Right atrium auricular region (tissue), 2 donors: ENCODE measurements around the gene SESN1. TPM values are rescaled to one million over a fixed set of nuclear protein-coding genes. Genes with fewer than 3 reads are reported as not detected.

ENCODE experiments used
- DNase-seq: peaks from one replicate; pipeline ENCODE4 v3.0.0-alpha.2; 2019; ENCODE audit warnings: low spot score
- H3K27ac ChIP-seq, 2 donors: fragments of 200-600 bp; sonication (generic); 1 replicate in 1 of 2; 2 replicates in 1 of 2; pipeline ENCODE4 v1.5.1; 2016 to 2019
- H3K27me3 ChIP-seq, 2 donors: fragments of 200-600 bp; sonication (generic); one replicate each; pipeline versions ENCODE4 v1.5.1 to v1.6.0; 2017 to 2019
- H3K36me3 ChIP-seq: fragments of 200-600 bp; sonication (generic); one replicate; pipeline ENCODE4 v1.5.1; 2016
- H3K4me1 ChIP-seq, 2 donors: fragments of 200-600 bp; sonication (generic); one replicate each; pipeline versions ENCODE4 v1.5.1 to v1.6.0; 2017 to 2019
- H3K4me3 ChIP-seq, 2 donors: fragments of 200-600 bp; sonication (generic); 1 replicate in 1 of 2; 2 replicates in 1 of 2; pipeline ENCODE4 v1.5.1; 2017 to 2019; ENCODE audit warnings: mild to moderate bottlenecking in 1 of 2, moderate library complexity in 1 of 2
- H3K9me3 ChIP-seq, 2 donors: fragments of 200-600 bp; sonication (generic); one replicate each; pipeline ENCODE4 v1.5.1; 2019
- total RNA-seq, 2 donors: library from RNA; depleted of rRNA; stranded (reverse); fragments of >200 nt; gene quantifications; one replicate each; pipeline ENCODE4 v1.1.0, GENCODE V29; 2016
- TF ChIP-seq, protein P1 (sequence below), 2 donors: fragments of 200-600 bp; sonication (generic); IDR thresholded peaks; one replicate each; pipeline ENCODE4 v1.5.1; 2019; ENCODE audit warnings: antibody characterized with exemption in 2 of 2

The SESN1 gene
- total RNA-seq, 2 donors from 2014 or later: 35.1 to 55.7 TPM

DNA sequence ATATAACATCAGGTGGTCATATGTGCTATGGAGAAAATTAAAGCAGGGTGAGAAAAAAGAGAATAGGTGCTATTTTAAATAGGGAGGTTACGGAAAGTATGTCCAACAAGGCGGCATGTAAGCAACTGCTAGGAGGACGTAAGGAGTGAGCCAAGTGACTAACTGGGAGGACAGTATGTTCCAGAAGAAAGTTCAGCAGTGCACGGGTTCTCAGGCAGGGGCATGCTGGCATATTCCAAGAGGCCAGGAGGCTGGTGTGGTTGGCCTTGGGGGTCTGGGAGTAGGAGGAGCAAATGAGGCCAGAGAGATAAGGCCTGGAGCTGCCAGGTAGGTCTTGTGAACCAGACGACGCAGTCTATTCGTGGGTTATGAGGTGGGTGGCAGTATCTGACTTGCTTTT is 134.0 kb downstream of the SESN1 start:
- DNase-seq: no peak
- H3K36me3 ChIP-seq: no peaks in the 10 kb centered on the region
- peaks cover 0 to 18% of the 10 kb centered on the region in 2 donors for H3K4me1 ChIP-seq
- TF ChIP-seq, protein P1, sequence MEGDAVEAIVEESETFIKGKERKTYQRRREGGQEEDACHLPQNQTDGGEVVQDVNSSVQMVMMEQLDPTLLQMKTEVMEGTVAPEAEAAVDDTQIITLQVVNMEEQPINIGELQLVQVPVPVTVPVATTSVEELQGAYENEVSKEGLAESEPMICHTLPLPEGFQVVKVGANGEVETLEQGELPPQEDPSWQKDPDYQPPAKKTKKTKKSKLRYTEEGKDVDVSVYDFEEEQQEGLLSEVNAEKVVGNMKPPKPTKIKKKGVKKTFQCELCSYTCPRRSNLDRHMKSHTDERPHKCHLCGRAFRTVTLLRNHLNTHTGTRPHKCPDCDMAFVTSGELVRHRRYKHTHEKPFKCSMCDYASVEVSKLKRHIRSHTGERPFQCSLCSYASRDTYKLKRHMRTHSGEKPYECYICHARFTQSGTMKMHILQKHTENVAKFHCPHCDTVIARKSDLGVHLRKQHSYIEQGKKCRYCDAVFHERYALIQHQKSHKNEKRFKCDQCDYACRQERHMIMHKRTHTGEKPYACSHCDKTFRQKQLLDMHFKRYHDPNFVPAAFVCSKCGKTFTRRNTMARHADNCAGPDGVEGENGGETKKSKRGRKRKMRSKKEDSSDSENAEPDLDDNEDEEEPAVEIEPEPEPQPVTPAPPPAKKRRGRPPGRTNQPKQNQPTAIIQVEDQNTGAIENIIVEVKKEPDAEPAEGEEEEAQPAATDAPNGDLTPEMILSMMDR (IDR thresholded peaks at IDR 0.05): no peak
- H3K4me3 ChIP-seq: no peak overlapping the region
- peak overlapping the region in 1 of 2 donors; percentile 20 for H3K27ac ChIP-seq
- H3K9me3 ChIP-seq: no peaks in the 10 kb centered on the region
- H3K27me3 ChIP-seq: no peaks in the 10 kb centered on the region

DNA sequence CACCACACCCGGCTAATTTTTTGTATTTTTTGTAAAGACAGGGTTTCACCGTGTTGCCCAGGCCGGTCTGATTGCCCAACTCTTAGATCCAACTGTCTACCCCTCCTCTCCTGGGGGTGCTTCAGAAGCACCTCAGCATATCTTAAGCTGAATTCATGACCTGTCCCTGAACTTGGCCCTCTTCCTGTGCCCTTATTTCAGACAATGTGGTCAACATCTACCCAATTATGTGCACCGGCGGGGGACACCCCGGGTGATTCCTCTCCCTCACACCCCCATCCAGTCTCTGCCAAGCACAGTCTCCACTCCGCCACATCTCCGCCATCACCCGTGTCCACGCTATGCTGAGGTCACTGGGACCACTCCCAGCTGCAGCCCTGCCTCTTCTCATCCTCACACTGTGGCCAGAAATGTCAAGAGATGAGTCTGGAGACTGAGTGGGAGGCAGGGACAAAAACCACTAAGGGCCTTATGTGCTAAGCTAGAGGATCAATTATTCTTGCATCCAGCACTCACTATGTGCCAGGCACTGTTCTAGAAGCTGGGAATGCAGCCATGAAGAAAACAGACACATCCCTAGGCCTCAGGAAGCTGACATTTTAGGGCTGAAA is 134.6 kb downstream of the SESN1 start:
- Histone ChIP-seq H3K27ac (no peak overlapping the region), H3K9me3 (no peaks in the 10 kb centered on the region), H3K27me3 (no peaks in the 10 kb centered on the region), H3K36me3 (no peaks in the 10 kb centered on the region), H3K4me3 (no peak overlapping the region), H3K4me1 (peaks cover 0 to 18% of the 10 kb centered on the region in 2 donors)
- TF ChIP-seq, protein P1 (IDR thresholded peaks at IDR 0.05): no peak
- no peak for DNase-seq

DNA sequence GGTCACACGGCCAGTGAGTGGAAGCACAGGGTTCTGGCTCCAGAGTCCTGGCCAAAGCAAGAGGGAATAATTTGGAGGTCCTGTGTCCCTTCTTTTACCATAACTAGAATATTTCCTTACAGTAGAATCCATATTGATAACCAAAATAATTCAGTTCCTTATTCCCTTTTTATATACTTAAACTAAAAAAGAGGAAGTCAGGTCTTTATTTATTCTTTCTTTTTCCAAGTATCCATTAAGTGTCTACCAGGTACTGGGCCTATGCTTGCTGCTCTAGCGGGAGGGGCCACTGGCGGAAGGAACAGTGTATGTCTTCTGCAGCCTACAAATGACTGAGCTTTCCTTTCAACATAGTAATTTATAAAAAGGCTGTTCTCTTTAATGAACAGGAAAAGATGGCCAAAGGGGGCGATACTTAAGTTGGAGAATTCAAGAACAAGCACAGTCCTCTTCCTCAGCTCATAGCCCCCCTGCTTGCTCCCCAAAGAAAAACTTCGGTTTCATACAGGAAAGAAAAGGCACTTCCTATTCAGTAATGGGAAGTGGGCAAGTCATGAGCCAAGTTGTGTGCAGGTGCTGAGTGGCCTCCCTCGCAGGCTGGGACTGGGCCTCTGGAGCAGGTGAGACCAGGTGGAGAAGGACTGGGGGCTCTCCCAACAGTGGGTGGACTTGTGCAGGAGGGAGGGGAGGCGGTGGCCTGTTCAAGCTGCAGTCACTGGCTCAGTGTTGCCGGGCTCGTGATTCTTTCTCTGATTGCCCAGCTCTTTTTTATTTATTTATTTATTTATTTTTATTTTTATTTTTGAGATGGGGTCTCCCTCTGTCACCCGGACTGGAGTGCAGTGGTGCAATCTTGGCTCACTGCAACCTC is 135.5 kb downstream of the SESN1 start:
- Histone ChIP-seq H3K4me1 (peaks cover 0 to 18% of the 10 kb centered on the region in 2 donors), H3K36me3 (no peaks in the 10 kb centered on the region), H3K27ac (no peak overlapping the region), H3K27me3 (no peaks in the 10 kb centered on the region), H3K9me3 (no peaks in the 10 kb centered on the region), H3K4me3 (no peak overlapping the region)
- TF ChIP-seq, protein P1 (IDR thresholded peaks at IDR 0.05): no peak
- DNase-seq: no peak

DNA sequence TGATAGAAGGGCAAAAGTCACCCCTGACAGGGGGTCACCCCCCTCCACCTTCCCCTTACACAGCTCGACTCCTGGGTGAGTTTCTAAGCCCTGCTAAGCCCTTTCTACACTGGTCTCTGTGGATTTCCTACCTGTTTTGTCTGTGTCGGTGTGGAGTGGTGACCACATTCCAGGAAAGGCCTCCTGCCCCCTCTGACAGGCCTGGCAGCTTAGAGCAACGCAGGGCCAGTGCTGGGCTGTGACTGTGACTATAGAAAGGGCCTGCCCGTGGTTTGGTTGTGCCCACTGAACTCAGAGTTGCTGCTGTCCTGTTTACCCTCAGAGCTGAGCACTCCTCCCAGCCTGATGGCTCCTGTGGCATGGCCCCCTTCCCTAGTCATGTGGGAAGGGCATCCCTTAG is 137.4 kb downstream of the SESN1 start:
- TF ChIP-seq, protein P1 (IDR thresholded peaks at IDR 0.05): no peak
- DNase-seq: no peak
- Histone ChIP-seq H3K27ac (no peak overlapping the region), H3K9me3 (no peaks in the 10 kb centered on the region), H3K4me3 (no peak overlapping the region), H3K36me3 (no peaks in the 10 kb centered on the region), H3K27me3 (no peaks in the 10 kb centered on the region), H3K4me1 (peaks cover 0 to 26% of the 10 kb centered on the region in 2 donors)

DNA sequence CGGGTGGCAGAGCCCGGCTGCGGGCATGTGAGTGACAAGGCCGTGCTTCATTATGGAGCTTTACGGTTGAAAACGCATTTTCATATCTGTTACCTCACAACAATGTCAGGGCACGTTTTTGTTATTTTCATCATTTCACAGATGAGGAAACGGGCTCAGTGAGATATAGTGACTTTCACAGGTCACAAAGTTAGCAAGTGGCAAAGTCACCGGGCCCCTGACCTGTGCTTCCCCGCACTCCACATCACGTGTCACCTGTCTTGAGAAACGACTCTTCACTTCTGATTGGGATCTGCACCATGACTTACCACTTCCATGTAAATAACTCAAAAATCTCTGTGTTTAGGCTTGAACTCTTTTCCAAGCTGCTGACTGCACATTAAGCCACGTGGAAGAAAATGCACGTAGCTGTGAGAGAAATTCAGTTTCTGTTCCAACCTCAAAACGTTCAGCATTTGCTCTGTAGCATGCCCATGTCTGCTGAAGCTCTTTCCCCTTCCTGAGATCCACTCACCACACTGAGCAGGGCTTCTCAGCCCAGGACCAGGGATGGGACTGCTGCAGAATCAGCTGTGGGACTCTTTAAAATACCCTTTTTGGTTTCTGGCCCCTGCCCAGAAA is 139.2 kb downstream of the SESN1 start:
- no peaks in the 10 kb centered on the region for H3K27me3 ChIP-seq
- no peaks in the 10 kb centered on the region for H3K36me3 ChIP-seq
- DNase-seq: no peak
- H3K9me3 ChIP-seq: no peaks in the 10 kb centered on the region
- TF ChIP-seq, protein P1 (IDR thresholded peaks at IDR 0.05): no peak
- H3K27ac ChIP-seq: no peak overlapping the region
- H3K4me1 ChIP-seq: peaks cover 0 to 24% of the 10 kb centered on the region in 2 donors
- no peak overlapping the region for H3K4me3 ChIP-seq
